Osteocyte (in vitro differentiated cells): Measurements from ENCODE around the gene DYRK1A. TPM values are rescaled to one million over a fixed set of nuclear protein-coding genes. Genes with fewer than 3 reads are reported as not detected.
A peak's percentile ranks its signal among the peaks of the same experiment; 100 is the strongest.

Source experiments
- DNase-seq: peaks from one replicate; pipeline ENCODE4 v3.0.0; 2021; ENCODE audit warnings: mixed read lengths; ENCODE audit not compliant: unreplicated experiment; ENCODE audit errors: extremely low spot score
- H3K27ac Mint-ChIP-seq: one replicate; pipeline ENCODE4 v1.8.0; 2021; ENCODE audit warnings: mild to moderate bottlenecking, mixed read lengths; ENCODE audit not compliant: unreplicated experiment
- H3K27me3 Mint-ChIP-seq: one replicate; pipeline ENCODE4 v1.8.0; 2021; ENCODE audit warnings: mixed read lengths; ENCODE audit not compliant: unreplicated experiment
- H3K36me3 Mint-ChIP-seq: one replicate; pipeline ENCODE4 v1.8.0; 2021; ENCODE audit warnings: mixed read lengths; ENCODE audit not compliant: unreplicated experiment
- H3K4me1 Mint-ChIP-seq: one replicate; pipeline ENCODE4 v1.8.0; 2021; ENCODE audit warnings: mixed read lengths; ENCODE audit not compliant: unreplicated experiment
- H3K4me3 Mint-ChIP-seq: one replicate; pipeline ENCODE4 v1.8.0; 2021; ENCODE audit warnings: mild to moderate bottlenecking, moderate library complexity, mixed read lengths; ENCODE audit not compliant: unreplicated experiment
- H3K9me3 Mint-ChIP-seq: one replicate; pipeline ENCODE4 v1.8.0; 2021; ENCODE audit warnings: mixed read lengths; ENCODE audit not compliant: unreplicated experiment
- CTCF ChIP-seq: fragments of 200-600 bp; sonication (generic); IDR thresholded peaks from 2 replicates; pipeline ENCODE4 v1.5.0; 2021; ENCODE audit warnings: antibody characterized with exemption, mild to moderate bottlenecking, moderate library complexity
- total RNA-seq: library from RNA; stranded (reverse); gene quantifications from 2 replicates; pipeline ENCODE4 v1.2.1, GENCODE V29; 2021

DYRK1A gene
- total RNA-seq, 1 donor from 2014 or later: 63.2 TPM

DNA sequence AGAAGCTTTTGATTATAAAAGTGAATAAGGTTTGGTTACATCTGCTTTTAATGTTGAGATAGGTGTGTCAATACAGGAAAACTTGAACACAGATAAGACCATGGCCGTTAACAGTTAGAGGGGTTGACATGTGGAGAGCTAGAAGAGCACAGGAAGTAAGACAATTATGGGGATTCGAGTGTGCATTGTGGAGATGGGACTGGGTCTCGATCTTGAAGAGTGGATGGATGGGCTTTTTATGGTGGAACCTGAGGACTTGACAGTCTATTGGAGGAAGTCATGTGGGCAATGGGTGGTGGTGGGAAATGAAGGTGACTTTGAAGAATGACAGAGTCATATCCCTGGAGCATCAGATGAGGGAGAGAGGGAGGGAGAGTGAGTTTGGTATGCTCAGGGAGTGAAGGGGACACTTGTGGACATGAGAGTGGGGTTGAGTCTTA, 12.1 kb downstream of the DYRK1A start:
- no peak overlapping the region for H3K4me3 Mint-ChIP-seq
- peak overlapping the region; percentile 23 for H3K27ac Mint-ChIP-seq
- TF ChIP-seq CTCF: no peak
- peaks cover 67% of the 10 kb centered on the region for H3K4me1 Mint-ChIP-seq
- no peaks in the 10 kb centered on the region for H3K27me3 Mint-ChIP-seq
- DNase-seq: no peak
- H3K9me3 Mint-ChIP-seq: no peaks in the 10 kb centered on the region
- H3K36me3 Mint-ChIP-seq: peaks cover 1% of the 10 kb centered on the region

DNA sequence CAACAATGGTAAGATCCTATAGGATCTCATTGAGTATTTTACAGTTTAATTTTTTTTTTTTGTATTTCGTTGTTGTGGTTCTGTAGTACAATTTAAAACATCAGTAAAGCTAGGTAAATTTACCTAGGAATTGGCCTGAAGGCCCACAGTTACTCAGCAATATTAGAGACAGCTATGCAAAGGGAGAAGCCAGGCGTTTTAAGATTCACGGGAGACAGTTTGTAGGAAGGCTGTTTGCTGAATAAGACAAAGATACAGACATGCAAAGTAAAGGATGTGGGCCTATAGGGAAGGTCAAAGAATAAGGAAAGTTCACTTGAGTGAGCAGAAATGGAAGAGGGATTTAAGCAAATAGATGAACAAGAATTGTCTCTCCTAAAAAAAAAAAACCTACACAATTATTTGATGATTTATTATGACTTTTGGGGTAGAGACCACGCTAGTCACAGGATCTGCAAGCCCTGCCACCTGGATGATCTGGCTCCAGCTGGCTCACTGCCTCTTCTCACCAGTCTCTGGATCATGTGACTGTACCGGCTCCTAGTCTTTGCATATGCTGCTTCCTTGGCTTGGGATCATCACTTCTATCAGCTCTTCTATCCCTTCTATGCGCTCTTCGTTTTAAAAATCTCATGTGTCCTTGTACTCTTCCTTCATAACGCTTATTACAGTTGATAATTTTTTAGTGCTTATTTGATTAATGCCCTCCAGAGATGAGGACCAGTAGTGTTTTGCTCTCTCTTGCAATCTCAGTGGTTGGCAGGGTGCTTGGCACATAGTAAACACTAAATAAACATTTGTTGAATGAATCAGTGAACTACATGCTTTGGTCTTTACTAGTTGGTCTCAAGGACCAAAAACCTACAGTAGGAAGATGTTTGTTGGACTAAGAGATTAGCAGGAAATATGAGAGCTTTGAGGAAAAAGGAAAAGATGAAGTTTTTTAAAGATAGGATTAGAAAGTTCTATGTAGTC, 14.1 kb downstream of the DYRK1A start:
- Mint-ChIP-seq H3K4me3 (no peak overlapping the region), H3K27me3 (no peaks in the 10 kb centered on the region), H3K9me3 (peaks cover 7% of the 10 kb centered on the region), H3K4me1 (peaks cover 58% of the 10 kb centered on the region), H3K27ac (peak overlapping the region; percentile 32), H3K36me3 (peaks cover 3% of the 10 kb centered on the region)
- no peak for TF ChIP-seq CTCF
- no peak for DNase-seq

DNA sequence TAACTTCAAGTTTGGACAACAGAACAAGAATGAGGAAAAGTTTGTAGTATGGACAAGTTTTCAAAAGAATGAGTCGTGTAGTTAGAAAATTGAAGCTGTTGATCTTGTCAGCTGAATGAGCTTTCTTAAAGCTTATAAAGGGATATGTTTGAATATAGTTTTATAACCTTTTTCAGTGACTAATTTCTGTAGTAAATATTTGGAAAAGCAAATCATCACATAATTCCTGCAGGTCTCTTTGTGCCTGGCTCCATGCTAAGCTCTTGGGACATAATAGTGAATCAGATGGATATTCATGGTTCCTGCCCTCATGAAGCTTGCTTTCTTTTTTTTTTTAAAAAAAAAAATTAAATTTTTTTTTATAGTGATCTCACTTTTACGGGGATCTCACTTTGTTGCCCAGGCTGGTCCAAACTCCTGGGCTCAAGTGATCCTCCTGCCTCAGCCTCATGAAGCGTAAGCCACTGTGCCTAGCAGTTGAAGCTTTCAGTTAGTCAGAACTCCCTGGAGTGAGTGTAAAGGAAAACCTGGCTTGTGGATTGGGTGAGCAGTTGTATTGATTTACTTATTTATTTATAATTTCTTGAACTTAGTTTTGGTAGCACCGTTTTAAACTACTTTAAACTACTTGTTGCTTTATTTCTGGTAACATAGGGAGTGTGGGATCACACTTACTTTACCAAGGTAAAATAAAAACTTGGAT, 15.5 kb downstream of the DYRK1A start:
- Mint-ChIP-seq H3K4me3 (no peak overlapping the region), H3K27me3 (no peaks in the 10 kb centered on the region), H3K36me3 (peaks cover 3% of the 10 kb centered on the region), H3K4me1 (peaks cover 55% of the 10 kb centered on the region), H3K9me3 (peaks cover 7% of the 10 kb centered on the region), H3K27ac (no peak overlapping the region)
- no peak for TF ChIP-seq CTCF
- DNase-seq: no peak

DNA sequence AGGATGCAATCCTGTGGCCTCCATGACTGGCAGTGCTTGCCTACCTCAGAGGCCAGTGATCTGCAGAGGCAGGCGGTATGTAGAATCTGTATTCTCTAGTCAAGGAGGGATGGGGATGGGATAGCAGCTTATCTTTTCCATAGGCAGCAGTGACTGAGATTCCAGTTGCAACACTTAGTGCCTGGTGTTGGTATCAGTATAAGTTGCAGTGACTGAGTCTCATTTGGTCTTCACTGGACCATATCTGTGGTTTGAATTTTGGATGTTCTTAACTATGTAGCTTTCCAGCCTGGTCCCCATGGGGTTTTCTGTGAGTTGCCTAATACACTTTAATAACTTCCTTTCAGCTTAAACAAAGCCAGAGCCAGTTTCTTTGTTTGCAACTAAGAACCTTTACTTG, 16.5 kb downstream of the DYRK1A start:
- no peaks in the 10 kb centered on the region for H3K27me3 Mint-ChIP-seq
- no peak for DNase-seq
- no peak overlapping the region for H3K4me3 Mint-ChIP-seq
- H3K36me3 Mint-ChIP-seq: peaks cover 3% of the 10 kb centered on the region
- TF ChIP-seq CTCF: no peak
- no peak overlapping the region for H3K27ac Mint-ChIP-seq
- peaks cover 7% of the 10 kb centered on the region for H3K9me3 Mint-ChIP-seq
- H3K4me1 Mint-ChIP-seq: peaks cover 56% of the 10 kb centered on the region

- Mint-ChIP-seq H3K27ac (no peak overlapping the region), H3K27me3 (no peaks in the 10 kb centered on the region), H3K4me3 (no peak overlapping the region), H3K4me1 (peaks cover 53% of the 10 kb centered on the region), H3K9me3 (peaks cover 7% of the 10 kb centered on the region), H3K36me3 (peaks cover 3% of the 10 kb centered on the region)
- no peak for TF ChIP-seq CTCF
- no peak for DNase-seq
Observed at GRCh38 chr21:37383784-37384311, 17.3 kb downstream of the DYRK1A start.
